PC-3 (cell line): ENCODE results near the gene SNAPC3.

Experiments
- EZH2 ChIP-seq: fragments of 300-600 bp; sonication (generic); IDR thresholded peaks from one replicate; pipeline ENCODE4 v1.6.1; 2017; ENCODE audit warnings: antibody characterized with exemption, mild to moderate bottlenecking, low read length; ENCODE audit not compliant: unreplicated experiment
- EZH2phosphoT487 ChIP-seq: fragments of 300-600 bp; sonication (generic); IDR thresholded peaks from 2 replicates; pipeline ENCODE4 v1.6.1; 2018; ENCODE audit warnings: mild to moderate bottlenecking, antibody characterized with exemption, low read length, borderline replicate concordance
- TF ChIP-seq, protein P1 (sequence below): fragments of 300-600 bp; sonication (generic); conservative IDR thresholded peaks from 2 replicates; pipeline ENCODE4 v1.5.1; 2017; ENCODE audit warnings: antibody characterized with exemption, low read depth, mild to moderate bottlenecking, low read length

DNA sequence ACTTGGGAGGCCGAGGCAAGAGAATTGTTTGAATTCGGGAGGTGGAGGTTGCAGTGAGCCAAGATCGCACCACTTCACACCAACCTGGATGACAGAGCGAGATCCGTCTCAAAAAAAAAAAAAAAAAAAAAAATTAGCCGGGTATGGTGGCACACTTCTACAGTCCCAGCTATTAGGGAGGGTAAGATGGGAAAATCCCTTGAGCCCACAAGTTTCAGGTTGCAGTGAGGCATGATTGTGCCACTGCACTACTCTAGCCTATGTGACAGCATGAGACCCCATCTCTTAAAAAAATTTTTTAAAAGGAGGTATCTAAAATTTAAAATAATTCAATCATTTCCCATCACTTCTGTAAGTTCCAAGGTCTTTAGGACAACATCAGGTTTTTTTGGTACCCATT lies 62.1 kb downstream of the SNAPC3 start:
- TF ChIP-seq, protein P1, sequence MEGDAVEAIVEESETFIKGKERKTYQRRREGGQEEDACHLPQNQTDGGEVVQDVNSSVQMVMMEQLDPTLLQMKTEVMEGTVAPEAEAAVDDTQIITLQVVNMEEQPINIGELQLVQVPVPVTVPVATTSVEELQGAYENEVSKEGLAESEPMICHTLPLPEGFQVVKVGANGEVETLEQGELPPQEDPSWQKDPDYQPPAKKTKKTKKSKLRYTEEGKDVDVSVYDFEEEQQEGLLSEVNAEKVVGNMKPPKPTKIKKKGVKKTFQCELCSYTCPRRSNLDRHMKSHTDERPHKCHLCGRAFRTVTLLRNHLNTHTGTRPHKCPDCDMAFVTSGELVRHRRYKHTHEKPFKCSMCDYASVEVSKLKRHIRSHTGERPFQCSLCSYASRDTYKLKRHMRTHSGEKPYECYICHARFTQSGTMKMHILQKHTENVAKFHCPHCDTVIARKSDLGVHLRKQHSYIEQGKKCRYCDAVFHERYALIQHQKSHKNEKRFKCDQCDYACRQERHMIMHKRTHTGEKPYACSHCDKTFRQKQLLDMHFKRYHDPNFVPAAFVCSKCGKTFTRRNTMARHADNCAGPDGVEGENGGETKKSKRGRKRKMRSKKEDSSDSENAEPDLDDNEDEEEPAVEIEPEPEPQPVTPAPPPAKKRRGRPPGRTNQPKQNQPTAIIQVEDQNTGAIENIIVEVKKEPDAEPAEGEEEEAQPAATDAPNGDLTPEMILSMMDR: no peak
- TF ChIP-seq EZH2: no peak
- TF ChIP-seq EZH2phosphoT487: no peak
